Kidney epithelial cell (primary cell): ENCODE measurements around the gene PPP1R16B. TPM values are rescaled to one million over a fixed set of nuclear protein-coding genes. Genes with fewer than 3 reads are reported as not detected.

Source experiments
- DNase-seq: peaks from one replicate; pipeline ENCODE4 v3.0.0-alpha.2; 2010; ENCODE audit warnings: low read depth
- H3K27me3 ChIP-seq: 2 replicates; pipeline ENCODE4 v1.6.0; 2011; ENCODE audit warnings: low read length; ENCODE audit not compliant: control insufficient read depth, insufficient read depth
- H3K36me3 ChIP-seq: 2 replicates; pipeline ENCODE4 v1.5.1; 2011; ENCODE audit warnings: low read length; ENCODE audit not compliant: control insufficient read depth, insufficient read depth
- H3K4me3 ChIP-seq: 2 replicates; pipeline ENCODE4 v1.5.1; 2011; ENCODE audit warnings: low read depth, mild to moderate bottlenecking, control low read depth, low read length
- CTCF ChIP-seq: IDR thresholded peaks from 2 replicates; pipeline ENCODE4 v1.5.1; 2011; ENCODE audit warnings: mild to moderate bottlenecking, moderate library complexity, low read length, control low read depth, inconsistent platforms; ENCODE audit not compliant: insufficient read depth, poor library complexity, severe bottlenecking
- total RNA-seq: library from RNA; depleted of rRNA; stranded (reverse); fragments of >200 nt; gene quantifications from 2 replicates; pipeline ENCODE4 v1.2.3, GENCODE V29; 2015

The PPP1R16B gene
- total RNA-seq, 1 donor from 2014 or later: 0.13 TPM

GRCh38 chr20:38930242-38930569, 124.7 kb downstream of the PPP1R16B start:
- DNase-seq: no peak
- H3K27me3 ChIP-seq: no peaks in the 10 kb centered on the region
- no peak overlapping the region for H3K4me3 ChIP-seq

GRCh38 chr20:38931984-38932383, 126.5 kb downstream of the PPP1R16B start:
- no peak for TF ChIP-seq CTCF
- no peak for DNase-seq
- H3K36me3 ChIP-seq: no peaks in the 10 kb centered on the region
- no peaks in the 10 kb centered on the region for H3K27me3 ChIP-seq
- no peak overlapping the region for H3K4me3 ChIP-seq

More at GRCh38 chr20:38930242-38930569, 124.7 kb downstream of the PPP1R16B start:
- H3K36me3 ChIP-seq: no peaks in the 10 kb centered on the region
- TF ChIP-seq CTCF: no peak

- DNase-seq: no peak
- TF ChIP-seq CTCF: no peak
- no peaks in the 10 kb centered on the region for H3K27me3 ChIP-seq
- no peaks in the 10 kb centered on the region for H3K36me3 ChIP-seq
- no peak overlapping the region for H3K4me3 ChIP-seq
Measured at GRCh38 chr20:38932457-38933120, 127.1 kb downstream of the PPP1R16B start.

GRCh38 chr20:38934530-38934929, 129.0 kb downstream of the PPP1R16B start:
- H3K4me3 ChIP-seq: no peak overlapping the region
- H3K27me3 ChIP-seq: no peaks in the 10 kb centered on the region
- no peak for TF ChIP-seq CTCF
- no peaks in the 10 kb centered on the region for H3K36me3 ChIP-seq
- no peak for DNase-seq

GRCh38 chr20:38935285-38935684, 129.8 kb downstream of the PPP1R16B start:
- no peaks in the 10 kb centered on the region for H3K27me3 ChIP-seq
- peak; percentile 21 for TF ChIP-seq CTCF
- no peak overlapping the region for H3K4me3 ChIP-seq
- DNase-seq: no peak
- H3K36me3 ChIP-seq: no peaks in the 10 kb centered on the region

GRCh38 chr20:38935967-38936407, 130.5 kb downstream of the PPP1R16B start:
- Histone ChIP-seq H3K4me3 (no peak overlapping the region), H3K27me3 (no peaks in the 10 kb centered on the region), H3K36me3 (no peaks in the 10 kb centered on the region)
- DNase-seq: no peak
- TF ChIP-seq CTCF: no peak
